Neural cell (in vitro differentiated cells): Measurements from ENCODE around the gene UBE2V1. TPM values are rescaled to one million over a fixed set of nuclear protein-coding genes. Genes with fewer than 3 reads are reported as not detected.

ENCODE experiments used
- H2AFZ ChIP-seq: fragments of 200-600, 300-800 bp; sonication (generic), shearing (Covaris generic); 2 replicates; pipeline ENCODE4 v1.6.0; 2014; ENCODE audit warnings: low read depth, mild to moderate bottlenecking, antibody characterized with exemption, low read length, moderate library complexity
- H3F3A ChIP-seq: fragments of 200-600 bp; shearing (Covaris generic); 2 replicates; pipeline ENCODE4 v1.6.1; 2016; ENCODE audit warnings: mild to moderate bottlenecking, moderate library complexity, mixed read lengths, antibody characterized with exemption, low read length; ENCODE audit not compliant: insufficient read depth, poor library complexity, severe bottlenecking
- H3K27ac ChIP-seq: fragments of 200-600, 300-800 bp; sonication (generic), shearing (Covaris generic); 2 replicates; pipeline ENCODE4 v1.5.1; 2014; ENCODE audit warnings: mild to moderate bottlenecking, low read length, moderate library complexity
- H3K27me3 ChIP-seq: fragments of 300-800, 200-600 bp; sonication (generic), shearing (Covaris generic); 2 replicates; pipeline ENCODE4 v1.6.0; 2014; ENCODE audit warnings: mild to moderate bottlenecking, low read depth, low read length, moderate library complexity; ENCODE audit not compliant: insufficient read depth
- H3K36me3 ChIP-seq: fragments of 300-800, 200-600 bp; sonication (generic), shearing (Covaris generic); 2 replicates; pipeline ENCODE4 v1.5.1; 2014; ENCODE audit warnings: mild to moderate bottlenecking, antibody characterized with exemption, low read length, moderate library complexity; ENCODE audit not compliant: insufficient read depth
- H3K4me2 ChIP-seq: fragments of 300-800, 200-600 bp; sonication (generic), shearing (Covaris generic); 2 replicates; pipeline ENCODE4 v1.6.0; 2014; ENCODE audit warnings: mild to moderate bottlenecking, low read length
- H3K4me3 ChIP-seq: fragments of 300-800, 200-600 bp; sonication (generic), shearing (Covaris generic); 2 replicates; pipeline ENCODE4 v1.5.1; 2014; ENCODE audit warnings: mild to moderate bottlenecking, low read length, moderate library complexity
- H3K79me2 ChIP-seq: fragments of 200-600 bp; shearing (Covaris generic); replicated peaks from 2 replicates; pipeline ENCODE4 v1.6.0; 2014; ENCODE audit warnings: mild to moderate bottlenecking, low read length, moderate library complexity; ENCODE audit not compliant: insufficient read depth
- H3K9ac ChIP-seq: fragments of 300-800, 200-600 bp; sonication (generic), shearing (Covaris generic); 2 replicates; pipeline ENCODE4 v1.6.1; 2016; ENCODE audit warnings: mild to moderate bottlenecking, low read length, mixed read lengths
- H3K9me2 ChIP-seq: fragments of 200-600 bp; shearing (Covaris generic); 2 replicates; pipeline ENCODE4 v1.6.1; 2016; ENCODE audit warnings: mild to moderate bottlenecking, low read length, mixed read lengths; ENCODE audit not compliant: insufficient read depth
- H3K9me3 ChIP-seq: fragments of 200-600, 300-800 bp; sonication (generic), shearing (Covaris generic); 2 replicates; pipeline ENCODE4 v1.6.1; 2016; ENCODE audit warnings: mild to moderate bottlenecking, mixed run types, low read length, moderate library complexity, mixed read lengths
- H4K20me1 ChIP-seq: fragments of 200-600 bp; shearing (Covaris generic); 2 replicates; pipeline ENCODE4 v1.6.1; 2016; ENCODE audit warnings: mild to moderate bottlenecking, mixed run types; ENCODE audit not compliant: insufficient read depth
- CTCF ChIP-seq: fragments of 450-650 bp; IDR thresholded peaks from 2 replicates; pipeline ENCODE4 v1.5.1; 2014; ENCODE audit warnings: antibody characterized with exemption, mild to moderate bottlenecking, moderate library complexity; ENCODE audit not compliant: poor library complexity, severe bottlenecking
- EP300 ChIP-seq: fragments of 450-650 bp; conservative IDR thresholded peaks from 2 replicates; pipeline ENCODE4 v1.6.1; 2014; ENCODE audit warnings: antibody characterized with exemption, mild to moderate bottlenecking, moderate library complexity; ENCODE audit not compliant: poor library complexity, severe bottlenecking
- EZH2 ChIP-seq: fragments of 200-600, 300-800 bp; shearing (Covaris generic), sonication (generic); IDR thresholded peaks from 2 replicates; pipeline ENCODE4 v1.6.1; 2014; ENCODE audit warnings: antibody characterized with exemption, low read length, borderline replicate concordance, mild to moderate bottlenecking; ENCODE audit not compliant: insufficient read depth, poor library complexity, severe bottlenecking
- MXI1 ChIP-seq: fragments of 450-650 bp; conservative IDR thresholded peaks from 2 replicates; pipeline ENCODE4 v1.6.1; 2014; ENCODE audit warnings: antibody characterized with exemption, mild to moderate bottlenecking; ENCODE audit not compliant: poor library complexity, severe bottlenecking
- RAD21 ChIP-seq: fragments of 450-650 bp; conservative IDR thresholded peaks from 2 replicates; pipeline ENCODE4 v1.6.1; 2014; ENCODE audit warnings: antibody characterized with exemption, mild to moderate bottlenecking, moderate library complexity
- REST ChIP-seq: IDR thresholded peaks from 2 replicates; pipeline ENCODE4 v1.6.1; 2012; ENCODE audit warnings: borderline replicate concordance
- SMC3 ChIP-seq: fragments of 450-650 bp; conservative IDR thresholded peaks from 2 replicates; pipeline ENCODE4 v1.6.1; 2014; ENCODE audit warnings: antibody characterized with exemption, mild to moderate bottlenecking, moderate library complexity; ENCODE audit not compliant: poor library complexity
- polyA plus RNA-seq: library from polyadenylated mRNA; depleted of rRNA; stranded (reverse); fragments of >200 nt; gene quantifications from 2 replicates; pipeline ENCODE4 v1.2.3, GENCODE V29; 2014

Gene UBE2V1
- polyA plus RNA-seq, 1 donor from 2014 or later, result 34.4 TPM

- H3K4me3 ChIP-seq, result no peak overlapping the region
- no peaks in the 10 kb centered on the region for H3K79me2 ChIP-seq
- no peaks in the 10 kb centered on the region for H3K9me3 ChIP-seq
- H2AFZ ChIP-seq, result no peak overlapping the region
- TF ChIP-seq EZH2 (no peak), MXI1 (no peak), SMC3 (no peak), RAD21 (no peak)
- no peaks in the 10 kb centered on the region for H4K20me1 ChIP-seq
- H3K9me2 ChIP-seq, result no peaks in the 10 kb centered on the region
- H3K4me2 ChIP-seq, result no peak overlapping the region
- no peak overlapping the region for H3K9ac ChIP-seq
- H3F3A ChIP-seq, result no peaks in the 10 kb centered on the region
- H3K27me3 ChIP-seq, result no peaks in the 10 kb centered on the region
- no peaks in the 10 kb centered on the region for H3K36me3 ChIP-seq
- no peak overlapping the region for H3K27ac ChIP-seq
Measured at GRCh38 chr20:50067461-50067860, 45.5 kb downstream of the UBE2V1 start.

- H3K27ac ChIP-seq, result no peak overlapping the region
- H3K36me3 ChIP-seq, result no peaks in the 10 kb centered on the region
- no peaks in the 10 kb centered on the region for H3K27me3 ChIP-seq
- H3K9me2 ChIP-seq, result no peaks in the 10 kb centered on the region
- H2AFZ ChIP-seq, result no peak overlapping the region
- H3K9me3 ChIP-seq, result no peaks in the 10 kb centered on the region
- no peaks in the 10 kb centered on the region for H3F3A ChIP-seq
- no peak overlapping the region for H3K4me2 ChIP-seq
- no peaks in the 10 kb centered on the region for H3K79me2 ChIP-seq
- TF ChIP-seq REST (no peak), CTCF (no peak)
- H3K9ac ChIP-seq, result no peak overlapping the region
- no peak overlapping the region for H3K4me3 ChIP-seq
- no peaks in the 10 kb centered on the region for H4K20me1 ChIP-seq
Measured at GRCh38 chr20:50067018-50067417, 45.9 kb downstream of the UBE2V1 start.

- Histone ChIP-seq H3K79me2 (no peaks in the 10 kb centered on the region), H2AFZ (no peak overlapping the region), H3K4me3 (no peak overlapping the region), H3K4me2 (no peak overlapping the region), H3K36me3 (no peaks in the 10 kb centered on the region), H3K9me2 (no peaks in the 10 kb centered on the region), H3K9me3 (no peaks in the 10 kb centered on the region), H3K9ac (no peak overlapping the region), H4K20me1 (no peaks in the 10 kb centered on the region), H3K27ac (no peak overlapping the region), H3F3A (no peaks in the 10 kb centered on the region), H3K27me3 (no peaks in the 10 kb centered on the region)
- TF ChIP-seq MXI1 (no peak), EP300 (no peak), REST (no peak), SMC3 (no peak), RAD21 (no peak)
Measured at GRCh38 chr20:50066161-50066834, 46.7 kb downstream of the UBE2V1 start.
